Caco-2 (cell line): ENCODE measurements around the gene OR13J1. TPM values are rescaled to one million over a fixed set of nuclear protein-coding genes. Genes with fewer than 3 reads are reported as not detected.

Experiments used
- BruUV-seq: library from RNA; stranded (reverse); fragments of 400-500 nt; replicated peaks from 2 replicates; lab custom pipeline; 2021; lab: Mats Ljungman, UMichigan
- CTCF ChIA-PET: fragments of 300-600 bp; sonication (Branson Sonifier 250); formaldehyde crosslinking; loops from one replicate; lab custom pipeline; 2022; ENCODE audit warnings: antibody characterized with exemption; lab: Charles Lee
- POLR2A ChIA-PET: fragments of 300-600 bp; sonication (Branson Sonifier 250); formaldehyde crosslinking; loops from one replicate; lab custom pipeline; 2022; ENCODE audit warnings: antibody characterized with exemption; lab: Charles Lee
- DNase-seq, 2 experiments: peaks; one replicate each; pipeline versions ENCODE4 v3.0.0 to v3.0.0-alpha.2; 2020 to 2022
- H3K27me3 ChIP-seq: replicated peaks from 2 replicates; pipeline ENCODE4 v1.6.0; 2011; ENCODE audit warnings: low read length; ENCODE audit not compliant: control insufficient read depth, insufficient read depth
- H3K36me3 ChIP-seq: 2 replicates; pipeline ENCODE4 v1.5.1; 2011; ENCODE audit warnings: low read length; ENCODE audit not compliant: control insufficient read depth, insufficient read depth
- H3K4me1 ChIP-seq: fragments of 250-450 bp; sonication (Bioruptor Pico); 2 replicates; pipeline ENCODE4 v1.5.1; 2020; ENCODE audit warnings: mild to moderate bottlenecking
- H3K4me3 ChIP-seq: 2 replicates; pipeline ENCODE4 v1.5.1; 2011; ENCODE audit warnings: low read depth, mild to moderate bottlenecking, control low read depth, low read length
- H3K9me3 ChIP-seq: fragments of 250-450 bp; sonication (Bioruptor Pico); 2 replicates; pipeline ENCODE4 v1.5.1; 2020; ENCODE audit warnings: mild to moderate bottlenecking, moderate library complexity
- H3K27ac Mint-ChIP-seq: one replicate; pipeline ENCODE4 v1.8.0; 2022; ENCODE audit warnings: mixed read lengths; ENCODE audit not compliant: unreplicated experiment
- H3K27me3 Mint-ChIP-seq: one replicate; pipeline ENCODE4 v1.8.0; 2022; ENCODE audit warnings: mixed read lengths; ENCODE audit not compliant: insufficient read depth, unreplicated experiment
- H3K36me3 Mint-ChIP-seq: one replicate; pipeline ENCODE4 v1.8.0; 2022; ENCODE audit warnings: mild to moderate bottlenecking, mixed read lengths; ENCODE audit not compliant: insufficient read depth, unreplicated experiment
- H3K4me1 Mint-ChIP-seq: one replicate; pipeline ENCODE4 v1.8.0; 2022; ENCODE audit warnings: low read depth, mixed read lengths; ENCODE audit not compliant: unreplicated experiment
- H3K4me3 Mint-ChIP-seq: one replicate; pipeline ENCODE4 v1.8.0; 2022; ENCODE audit warnings: mild to moderate bottlenecking, moderate library complexity, mixed read lengths; ENCODE audit not compliant: unreplicated experiment
- H3K9me3 Mint-ChIP-seq: one replicate; pipeline ENCODE4 v1.8.0; 2022; ENCODE audit warnings: mixed read lengths; ENCODE audit not compliant: unreplicated experiment
- intact Hi-C: fragments of 100-400 bp; cut with micrococcal nuclease; formaldehyde crosslinking; loops from one replicate; pipeline ENCODE4 v1.10.0; 2022; ENCODE audit not compliant: unreplicated experiment
- total RNA-seq: library from RNA; stranded (reverse); gene quantifications from 2 replicates; pipeline ENCODE4 v1.2.3, GENCODE V29; 2022
- TF ChIP-seq, protein P1 (sequence below), 2 experiments: fragments of 200-600 bp in 1 of 2; IDR thresholded peaks; 1 replicate in 1 of 2; 2 replicates in 1 of 2; pipeline versions ENCODE4 v1.5.1 to v1.8.0; 2011 to 2022; ENCODE audit warnings: antibody characterized with exemption in 1 of 2, control low read depth in 1 of 2, inconsistent platforms in 1 of 2, low read depth in 1 of 2, low read length in 1 of 2, mild to moderate bottlenecking in 1 of 2, moderate library complexity in 1 of 2; ENCODE audit not compliant: insufficient read depth in 1 of 2, severe bottlenecking in 1 of 2, unreplicated experiment in 1 of 2

The OR13J1 gene
- total RNA-seq, 1 experiment from 2014 or later, result not detected

DNA sequence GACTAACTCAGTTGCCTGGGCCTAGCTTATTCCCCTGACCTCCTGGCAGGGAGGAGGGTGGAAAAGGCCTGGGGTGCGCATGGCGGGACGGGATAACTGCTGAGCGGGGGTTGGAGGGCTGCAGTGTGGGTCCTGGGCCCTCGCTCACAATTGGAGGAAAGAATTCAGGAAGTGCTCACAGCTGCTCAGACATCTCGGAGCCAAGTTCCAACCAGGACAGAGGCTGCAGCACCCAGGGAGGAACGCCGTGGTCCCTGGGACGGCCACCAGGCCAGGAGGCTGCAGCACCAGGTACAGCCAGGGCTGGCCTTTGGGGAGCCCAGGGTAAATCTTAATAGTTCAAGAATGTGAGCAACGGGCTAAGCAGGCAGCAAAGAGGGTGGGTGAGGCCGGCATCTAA, 39.1 kb upstream of the OR13J1 start, which contains the start of gene SPAAR:
Gene SPAAR, plus strand, starts transcription at position 217 of the 400 bp plus-strand sequence. CDS start 974 bp downstream, outside the sequence.
- H3K27me3 Mint-ChIP-seq, result no peaks in the 10 kb centered on the region
- H3K4me3 Mint-ChIP-seq, result no peak within 1 kb of the TSS
- Histone ChIP-seq H3K27me3 (no peaks in the 10 kb centered on the region), H3K4me1 (peaks cover 34% of the 10 kb centered on the region), H3K36me3 (no peaks in the 10 kb centered on the region), H3K4me3 (no peak within 1 kb of the TSS), H3K9me3 (no peaks in the 10 kb centered on the region)
- POLR2A ChIA-PET, result no interaction called here
- H3K4me1 Mint-ChIP-seq, result no peaks in the 10 kb centered on the region
- H3K36me3 Mint-ChIP-seq, result no peaks in the 10 kb centered on the region
- intact Hi-C loops, result no loop called here
- H3K27ac Mint-ChIP-seq, result peak within 1 kb of the TSS; percentile 38
- H3K9me3 Mint-ChIP-seq, result no peaks in the 10 kb centered on the region
- no peak for DNase-seq
- BruUV-seq, result no TSS peak
- CTCF ChIA-PET, result no interaction called here
- TF ChIP-seq, protein P1, sequence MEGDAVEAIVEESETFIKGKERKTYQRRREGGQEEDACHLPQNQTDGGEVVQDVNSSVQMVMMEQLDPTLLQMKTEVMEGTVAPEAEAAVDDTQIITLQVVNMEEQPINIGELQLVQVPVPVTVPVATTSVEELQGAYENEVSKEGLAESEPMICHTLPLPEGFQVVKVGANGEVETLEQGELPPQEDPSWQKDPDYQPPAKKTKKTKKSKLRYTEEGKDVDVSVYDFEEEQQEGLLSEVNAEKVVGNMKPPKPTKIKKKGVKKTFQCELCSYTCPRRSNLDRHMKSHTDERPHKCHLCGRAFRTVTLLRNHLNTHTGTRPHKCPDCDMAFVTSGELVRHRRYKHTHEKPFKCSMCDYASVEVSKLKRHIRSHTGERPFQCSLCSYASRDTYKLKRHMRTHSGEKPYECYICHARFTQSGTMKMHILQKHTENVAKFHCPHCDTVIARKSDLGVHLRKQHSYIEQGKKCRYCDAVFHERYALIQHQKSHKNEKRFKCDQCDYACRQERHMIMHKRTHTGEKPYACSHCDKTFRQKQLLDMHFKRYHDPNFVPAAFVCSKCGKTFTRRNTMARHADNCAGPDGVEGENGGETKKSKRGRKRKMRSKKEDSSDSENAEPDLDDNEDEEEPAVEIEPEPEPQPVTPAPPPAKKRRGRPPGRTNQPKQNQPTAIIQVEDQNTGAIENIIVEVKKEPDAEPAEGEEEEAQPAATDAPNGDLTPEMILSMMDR (IDR thresholded peaks at IDR 0.05; ENCODE audit: insufficient read depth in 1 of 2, low read depth in 1 of 2, low read length in 1 of 2, severe bottlenecking in 1 of 2, unreplicated experiment in 1 of 2), result no peak

DNA sequence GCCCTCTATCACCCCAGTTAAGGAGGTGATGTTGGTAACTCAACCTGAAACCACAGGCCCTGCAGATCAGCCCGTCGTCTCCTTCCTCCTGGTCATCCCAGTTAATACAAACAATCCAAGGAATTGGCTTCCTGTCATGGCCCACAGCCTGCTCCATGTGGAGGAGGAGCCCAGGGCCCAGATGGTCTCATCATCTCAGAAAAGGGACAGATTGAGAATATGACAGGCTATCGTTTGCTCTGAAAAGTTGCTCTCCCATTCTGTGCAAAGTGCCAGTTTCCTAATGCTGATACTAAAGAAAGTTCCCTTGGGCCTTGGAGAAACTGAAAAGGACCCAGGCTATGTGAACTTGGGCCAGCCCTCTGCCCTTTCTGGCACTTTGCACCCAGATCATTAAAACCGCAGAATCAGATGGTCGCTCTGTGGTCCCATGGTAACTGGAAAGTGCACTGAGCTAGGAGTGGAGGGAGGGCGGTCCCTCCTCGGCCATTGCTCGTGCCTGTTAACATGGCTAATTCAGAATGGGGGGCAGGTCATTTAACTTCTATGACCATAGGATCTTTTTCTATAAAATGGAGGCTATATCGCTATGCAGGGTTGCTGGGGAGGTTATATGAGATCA, 38.4 kb upstream of the OR13J1 start:
- TF ChIP-seq, protein P1 (IDR thresholded peaks at IDR 0.05; ENCODE audit: insufficient read depth in 1 of 2, low read depth in 1 of 2, low read length in 1 of 2, severe bottlenecking in 1 of 2, unreplicated experiment in 1 of 2), result no peak
- Mint-ChIP-seq H3K9me3 (no peaks in the 10 kb centered on the region), H3K36me3 (no peaks in the 10 kb centered on the region), H3K27me3 (no peaks in the 10 kb centered on the region), H3K27ac (peak overlapping the region; percentile 38), H3K4me1 (no peaks in the 10 kb centered on the region), H3K4me3 (no peak overlapping the region)
- H3K36me3 ChIP-seq, result no peaks in the 10 kb centered on the region
- H3K4me1 ChIP-seq, result peaks cover 34% of the 10 kb centered on the region
- no peak for DNase-seq
- no peaks in the 10 kb centered on the region for H3K9me3 ChIP-seq
- intact Hi-C loops, result no loop called here
- CTCF ChIA-PET, result no interaction called here
- no TSS peak for BruUV-seq
- no peaks in the 10 kb centered on the region for H3K27me3 ChIP-seq
- POLR2A ChIA-PET, result no interaction called here
- no peak overlapping the region for H3K4me3 ChIP-seq

DNA sequence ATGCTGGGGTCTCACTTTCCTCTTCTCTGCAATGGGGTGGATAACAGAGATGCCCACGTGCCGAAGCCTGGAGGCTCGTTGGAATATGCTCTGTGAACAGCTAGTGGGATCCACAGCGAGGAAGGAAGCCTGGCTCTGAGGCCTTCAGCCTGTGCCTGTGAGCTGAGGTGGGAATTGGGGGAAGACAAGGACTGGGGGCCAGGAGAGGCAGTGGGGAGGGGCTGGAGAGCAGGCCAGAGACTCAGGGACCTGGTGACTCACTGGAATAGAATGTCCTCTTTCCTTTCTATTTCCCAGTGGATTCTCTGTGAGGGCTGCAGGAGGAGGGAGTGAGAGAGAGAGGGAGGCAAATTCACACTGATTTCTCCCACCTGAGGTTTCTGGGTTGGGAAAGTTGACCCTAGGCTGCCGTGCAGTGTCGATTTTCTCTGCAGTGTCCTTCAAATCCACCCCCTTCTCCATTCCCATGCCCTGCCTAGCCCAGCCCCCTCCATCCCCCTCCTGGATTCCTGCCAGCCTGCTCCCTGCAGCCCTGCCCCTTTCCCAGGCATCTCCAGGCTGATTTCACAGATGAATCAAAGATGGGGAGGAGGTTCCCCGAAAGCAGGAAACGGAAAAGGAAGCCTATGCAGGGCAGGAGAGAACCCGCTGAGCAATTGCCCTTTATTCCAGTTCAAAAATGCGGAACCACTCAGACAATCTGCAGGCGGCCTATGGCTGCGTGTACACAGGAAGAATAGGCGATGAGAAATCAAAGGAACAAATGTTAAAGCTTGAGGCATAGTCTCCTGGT, 37.7 kb upstream of the OR13J1 start:
- DNase-seq, result no peak
- Mint-ChIP-seq H3K27me3 (no peaks in the 10 kb centered on the region), H3K9me3 (no peaks in the 10 kb centered on the region), H3K36me3 (no peaks in the 10 kb centered on the region), H3K4me1 (peaks cover 2% of the 10 kb centered on the region), H3K27ac (peak overlapping the region; percentile 9), H3K4me3 (no peak overlapping the region)
- H3K36me3 ChIP-seq, result no peaks in the 10 kb centered on the region
- no peak overlapping the region for H3K4me3 ChIP-seq
- no TSS peak for BruUV-seq
- no peaks in the 10 kb centered on the region for H3K27me3 ChIP-seq
- TF ChIP-seq, protein P1 (IDR thresholded peaks at IDR 0.05; ENCODE audit: insufficient read depth in 1 of 2, low read depth in 1 of 2, low read length in 1 of 2, severe bottlenecking in 1 of 2, unreplicated experiment in 1 of 2), result no peak
- ChIA-PET CTCF (no interaction called here), POLR2A (no interaction called here)
- H3K9me3 ChIP-seq, result no peaks in the 10 kb centered on the region
- intact Hi-C loops, result loop anchor here (2.0 kb wide), 1 partner anchor 37 kb away; no protein-coding TSS in a partner anchor
- peaks cover 34% of the 10 kb centered on the region for H3K4me1 ChIP-seq
